ENCODE results near the gene PLEKHG4B.

DNA sequence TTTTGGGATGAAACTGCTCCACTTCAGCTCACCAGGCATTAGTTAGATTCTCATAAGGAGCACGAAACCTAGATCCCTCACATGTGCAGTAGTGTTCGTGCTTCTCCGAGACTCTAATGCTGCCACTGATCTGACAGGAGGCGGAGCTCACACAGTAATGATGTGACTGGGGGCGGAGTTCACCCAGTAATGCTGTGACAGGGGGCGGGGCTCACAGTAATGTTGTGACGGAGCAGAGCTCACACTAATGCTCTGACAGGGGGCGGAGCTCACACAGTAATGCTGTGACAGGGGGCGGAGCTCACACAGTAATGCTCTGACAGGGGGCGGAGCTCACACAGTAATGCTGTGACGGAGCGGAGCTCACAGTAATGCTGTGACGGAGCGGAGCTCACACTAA lies 72.3 kb downstream of the PLEKHG4B start:
- TF ChIP-seq, protein P1, sequence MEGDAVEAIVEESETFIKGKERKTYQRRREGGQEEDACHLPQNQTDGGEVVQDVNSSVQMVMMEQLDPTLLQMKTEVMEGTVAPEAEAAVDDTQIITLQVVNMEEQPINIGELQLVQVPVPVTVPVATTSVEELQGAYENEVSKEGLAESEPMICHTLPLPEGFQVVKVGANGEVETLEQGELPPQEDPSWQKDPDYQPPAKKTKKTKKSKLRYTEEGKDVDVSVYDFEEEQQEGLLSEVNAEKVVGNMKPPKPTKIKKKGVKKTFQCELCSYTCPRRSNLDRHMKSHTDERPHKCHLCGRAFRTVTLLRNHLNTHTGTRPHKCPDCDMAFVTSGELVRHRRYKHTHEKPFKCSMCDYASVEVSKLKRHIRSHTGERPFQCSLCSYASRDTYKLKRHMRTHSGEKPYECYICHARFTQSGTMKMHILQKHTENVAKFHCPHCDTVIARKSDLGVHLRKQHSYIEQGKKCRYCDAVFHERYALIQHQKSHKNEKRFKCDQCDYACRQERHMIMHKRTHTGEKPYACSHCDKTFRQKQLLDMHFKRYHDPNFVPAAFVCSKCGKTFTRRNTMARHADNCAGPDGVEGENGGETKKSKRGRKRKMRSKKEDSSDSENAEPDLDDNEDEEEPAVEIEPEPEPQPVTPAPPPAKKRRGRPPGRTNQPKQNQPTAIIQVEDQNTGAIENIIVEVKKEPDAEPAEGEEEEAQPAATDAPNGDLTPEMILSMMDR (IDR thresholded peaks at IDR 0.05; ENCODE audit: poor library complexity, severe bottlenecking), result no peak
- TF ChIP-seq SMC3 (conservative IDR thresholded peaks at IDR 0.05; ENCODE audit: poor library complexity) (no peak), MXI1 (conservative IDR thresholded peaks at IDR 0.05; ENCODE audit: poor library complexity, severe bottlenecking) (no peak), EP300 (conservative IDR thresholded peaks at IDR 0.05; ENCODE audit: poor library complexity, severe bottlenecking) (no peak), EZH2 (IDR thresholded peaks at IDR 0.05; ENCODE audit: borderline replicate concordance, insufficient read depth, low read length, poor library complexity, severe bottlenecking) (no peak)
